Upper lobe of left lung (tissue), 4 donors: ENCODE results near the gene ANXA6.

Experiments
- CTCF ChIP-seq, 6 experiments: fragments of 450-650 bp in 4 of 6; fragments of 200-600 bp in 2 of 6; sonication (generic) in 2 of 6; IDR thresholded peaks; one replicate each; pipeline ENCODE4 v1.5.1; 2016 to 2019; ENCODE audit warnings: antibody characterized with exemption in 6 of 6
- EP300 ChIP-seq, 4 donors: sonication (generic); formaldehyde crosslinking; IDR thresholded peaks; one replicate each; pipeline ENCODE4 v1.5.1; 2017; ENCODE audit warnings: antibody characterized with exemption in 4 of 4, control low read depth in 2 of 4
- POLR2A ChIP-seq, 4 donors: fragments of 450-650 bp; IDR thresholded peaks; one replicate each; pipeline ENCODE4 v1.5.1; 2016 to 2017; ENCODE audit warnings: antibody characterized with exemption in 4 of 4, mild to moderate bottlenecking in 2 of 4
- POLR2AphosphoS5 ChIP-seq, 2 donors: sonication (generic); formaldehyde crosslinking; IDR thresholded peaks; one replicate each; pipeline ENCODE4 v1.5.1; 2017; ENCODE audit warnings: antibody characterized with exemption in 2 of 2

- TF ChIP-seq POLR2AphosphoS5 (IDR thresholded peaks at IDR 0.05) (no peak), CTCF (IDR thresholded peaks at IDR 0.05) (no peak), POLR2A (IDR thresholded peaks at IDR 0.05) (no peak), EP300 (IDR thresholded peaks at IDR 0.05) (no peak)
Observed at GRCh38 chr5:151205411-151205810, 47.8 kb upstream of the ANXA6 start.
